Liver (tissue), 9 donors: Measurements from ENCODE around the gene SERTAD2. TPM values are rescaled to one million over a fixed set of nuclear protein-coding genes. Genes with fewer than 3 reads are reported as not detected.

ENCODE experiments used
- DNase-seq: peaks from one replicate; pipeline ENCODE4 v3.0.0-alpha.2; 2017; ENCODE audit warnings: low spot score
- H3K27ac ChIP-seq, 2 donors: one replicate each; pipeline ENCODE4 v1.7.0; 2013; ENCODE audit warnings: inconsistent platforms in 2 of 2, low read length in 2 of 2, control low read depth in 1 of 2, low read depth in 1 of 2, mild to moderate bottlenecking in 1 of 2
- H3K27me3 ChIP-seq, 4 donors: one replicate each; pipeline versions ENCODE4 v1.6.1 to v1.7.0; 2013; ENCODE audit warnings: low read length in 3 of 4, inconsistent platforms in 1 of 4, mild to moderate bottlenecking in 1 of 4, moderate library complexity in 1 of 4; ENCODE audit not compliant: control insufficient read depth in 4 of 4, insufficient read depth in 4 of 4
- H3K36me3 ChIP-seq, 4 donors: one replicate each; pipeline versions ENCODE4 v1.6.1 to v1.7.0; 2013; ENCODE audit warnings: low read length in 3 of 4, mild to moderate bottlenecking in 3 of 4, low read depth in 1 of 4, moderate library complexity in 1 of 4; ENCODE audit not compliant: control insufficient read depth in 4 of 4, insufficient read depth in 3 of 4
- H3K4me1 ChIP-seq, 4 donors: one replicate each; pipeline versions ENCODE4 v1.6.1 to v1.7.0; 2013; ENCODE audit warnings: low read length in 3 of 4, mild to moderate bottlenecking in 3 of 4, moderate library complexity in 1 of 4; ENCODE audit not compliant: control insufficient read depth in 4 of 4, insufficient read depth in 4 of 4
- H3K4me3 ChIP-seq, 3 donors: one replicate each; pipeline versions ENCODE4 v1.6.1 to v1.7.0; 2013; ENCODE audit warnings: low read length in 3 of 3, control low read depth in 1 of 3, low read depth in 1 of 3, mild to moderate bottlenecking in 1 of 3
- H3K9ac ChIP-seq, 2 donors: one replicate each; pipeline ENCODE4 v1.7.0; 2013; ENCODE audit warnings: low read length in 2 of 2, mild to moderate bottlenecking in 2 of 2, moderate library complexity in 2 of 2, control low read depth in 1 of 2, low read depth in 1 of 2
- H3K9me3 ChIP-seq, 4 donors: one replicate each; pipeline versions ENCODE4 v1.6.1 to v1.7.0; 2013; ENCODE audit warnings: low read length in 3 of 4; ENCODE audit not compliant: control insufficient read depth in 4 of 4
- ATF3 ChIP-seq: IDR thresholded peaks from 2 replicates; pipeline ENCODE4 v1.6.1; 2016; ENCODE audit warnings: antibody characterized with exemption
- CTCF ChIP-seq: fragments of 150-350 bp; IDR thresholded peaks from 2 replicates; pipeline ENCODE4 v1.5.1; 2017; ENCODE audit warnings: improper control_type of control experiment, low read depth, low read length; ENCODE audit not compliant: missing input control
- EGR1 ChIP-seq, 2 donors: IDR thresholded peaks; 2 replicates each; pipeline ENCODE4 v1.6.1; 2016 to 2018; ENCODE audit warnings: antibody characterized with exemption in 2 of 2, low read depth in 2 of 2
- FOXA1 ChIP-seq: IDR thresholded peaks from 2 replicates; pipeline ENCODE4 v1.6.1; 2016; ENCODE audit warnings: antibody characterized with exemption
- FOXA2 ChIP-seq: IDR thresholded peaks from 2 replicates; pipeline ENCODE4 v1.6.1; 2016; ENCODE audit warnings: antibody characterized with exemption
- GABPA ChIP-seq, 2 donors: IDR thresholded peaks in 1 of 2; conservative IDR thresholded peaks in 1 of 2; 2 replicates each; pipeline ENCODE4 v1.6.1; 2016; ENCODE audit warnings: antibody characterized with exemption in 2 of 2, mild to moderate bottlenecking in 1 of 2, moderate library complexity in 1 of 2
- HNF4A ChIP-seq, 2 donors: conservative IDR thresholded peaks; 2 replicates each; pipeline ENCODE4 v1.6.1; 2016; ENCODE audit warnings: antibody characterized with exemption in 2 of 2, mild to moderate bottlenecking in 2 of 2
- HNF4G ChIP-seq: IDR thresholded peaks from 2 replicates; pipeline ENCODE4 v1.6.1; 2016; ENCODE audit warnings: antibody characterized with exemption
- JUND ChIP-seq, 2 donors: IDR thresholded peaks; 2 replicates each; pipeline ENCODE4 v1.6.1; 2016; ENCODE audit warnings: antibody characterized with exemption in 2 of 2
- MAX ChIP-seq: IDR thresholded peaks from 2 replicates; pipeline ENCODE4 v1.6.1; 2016; ENCODE audit warnings: antibody characterized with exemption
- NR2F2 ChIP-seq: IDR thresholded peaks from 2 replicates; pipeline ENCODE4 v1.6.1; 2016; ENCODE audit warnings: antibody characterized with exemption
- RAD21 ChIP-seq, 2 donors: IDR thresholded peaks; 2 replicates each; pipeline ENCODE4 v1.6.1; 2016; ENCODE audit warnings: antibody characterized with exemption in 2 of 2, mild to moderate bottlenecking in 2 of 2
- REST ChIP-seq: IDR thresholded peaks from 2 replicates; pipeline ENCODE4 v1.6.1; 2016; ENCODE audit warnings: antibody characterized with exemption, mild to moderate bottlenecking
- RXRA ChIP-seq, 2 donors: IDR thresholded peaks; 2 replicates each; pipeline ENCODE4 v1.6.1; 2017 to 2018; ENCODE audit warnings: antibody characterized with exemption in 2 of 2, mild to moderate bottlenecking in 1 of 2
- SP1 ChIP-seq: IDR thresholded peaks from 2 replicates; pipeline ENCODE4 v1.6.1; 2018; ENCODE audit warnings: antibody characterized with exemption, mild to moderate bottlenecking
- TAF1 ChIP-seq: conservative IDR thresholded peaks from 2 replicates; pipeline ENCODE4 v1.6.1; 2016; ENCODE audit warnings: antibody characterized with exemption, mild to moderate bottlenecking
- YY1 ChIP-seq: IDR thresholded peaks from 2 replicates; pipeline ENCODE4 v1.6.1; 2016; ENCODE audit warnings: antibody characterized with exemption, mild to moderate bottlenecking
- ZBTB33 ChIP-seq: IDR thresholded peaks from 2 replicates; pipeline ENCODE4 v1.6.1; 2016; ENCODE audit warnings: antibody characterized with exemption
- WGBS: extraction: QIAGEN DNeasy Blood & Tissue Kit; methylation state at CpG from one replicate; pipeline ENCODE4 v1.1.7; 2013; 5-methylcytosine and 5-hydroxymethylcytosine counted together
- polyA plus RNA-seq, 2 donors: library from polyadenylated mRNA; stranded (reverse) in 1 of 2; unstranded in 1 of 2; fragments of 200-250 nt in 1 of 2; fragments of >200 nt in 1 of 2; fragmentation: Nextera tagmentation in 1 of 2; extraction: Ambion mirVana in 1 of 2; gene quantifications; one replicate each; pipeline versions ENCODE4 v1.2.1 to v1.2.3, GENCODE V29; 2013 to 2015
- total RNA-seq, 2 donors: library from RNA; depleted of rRNA; stranded (reverse); fragments of >200 nt; gene quantifications; one replicate each; pipeline ENCODE4 v1.2.3, GENCODE V29; 2014
- donor health status: healthy.
- donor health status: healthy.
- donor health status: healthy.
- donor health status: healthy.
- donor health status: healthy.

Gene SERTAD2
- total and polyA plus RNA-seq, 4 donors = 5.1 to 13.3 (median 6.4) TPM

GRCh38 chr2:64672708-64673107, 19.0 kb upstream of the SERTAD2 start:
- Histone ChIP-seq H3K9me3 (no peaks in the 10 kb centered on the region), H3K4me1 (peaks cover 0 to 10% (median under 1%) of the 10 kb centered on the region in 4 donors), H3K9ac (no peak overlapping the region), H3K27me3 (no peaks in the 10 kb centered on the region), H3K27ac (no peak overlapping the region), H3K4me3 (no peak overlapping the region), H3K36me3 (no peaks in the 10 kb centered on the region)
- no peak for DNase-seq
- TF ChIP-seq NR2F2 (no peak), SP1 (no peak), ZBTB33 (no peak), ATF3 (no peak), HNF4A (conservative IDR thresholded peaks at IDR 0.05) (no peak), EGR1 (IDR thresholded peaks at IDR 0.05; ENCODE audit: low read depth in 2 of 2) (no peak), HNF4G (no peak), RAD21 (IDR thresholded peaks at IDR 0.05) (no peak), RXRA (IDR thresholded peaks at IDR 0.05) (no peak), CTCF (no peak), MAX (no peak), JUND (IDR thresholded peaks at IDR 0.05) (no peak), FOXA2 (no peak), GABPA (IDR thresholded peaks at IDR 0.05 in 1 of 2, conservative IDR thresholded peaks at IDR 0.05 in 1 of 2) (no peak), TAF1 (no peak), YY1 (no peak), FOXA1 (no peak), REST (no peak)
- 45% methylated on average over 2 of the region's 2 CpGs for whole genome bisulfite sequencing

GRCh38 chr2:64670047-64670446, 16.3 kb upstream of the SERTAD2 start:
- DNase-seq = no peak
- Histone ChIP-seq H3K36me3 (no peaks in the 10 kb centered on the region), H3K4me1 (no peaks in the 10 kb centered on the region), H3K27ac (no peak overlapping the region), H3K9me3 (no peaks in the 10 kb centered on the region), H3K4me3 (no peak overlapping the region), H3K9ac (no peak overlapping the region), H3K27me3 (no peaks in the 10 kb centered on the region)
- TF ChIP-seq ZBTB33 (no peak), EGR1 (IDR thresholded peaks at IDR 0.05; ENCODE audit: low read depth in 2 of 2) (no peak), TAF1 (no peak), YY1 (no peak), GABPA (IDR thresholded peaks at IDR 0.05 in 1 of 2, conservative IDR thresholded peaks at IDR 0.05 in 1 of 2) (no peak), NR2F2 (no peak), REST (no peak), FOXA2 (no peak), HNF4A (conservative IDR thresholded peaks at IDR 0.05) (no peak)
